Measurements from ENCODE around the gene ICE1.
A peak's percentile ranks its signal among the peaks of the same experiment; 100 is the strongest.
"Not testable (repeated sequence)": the region's sequence is repeated elsewhere in the genome, so short reads cannot be mapped to it uniquely, and the experiment has no call there.

The ICE1 gene

GRCh38 chr5:5421961-5422818 lies at the start of gene ICE1:
Gene ICE1 (plus strand): TSS chr5:5422677. CDS start chr5:5422916, 239 bp downstream.
- peak; percentile 91 for DNase-seq (ENCODE audit: low spot score)

- DNase-seq (ENCODE audit: low spot score) = no peak
Measured at GRCh38 chr5:5372930-5373329, 49.5 kb upstream of the ICE1 start.

GRCh38 chr5:5373351-5373989 lies 49.0 kb upstream of the ICE1 start:
- no peak for DNase-seq (ENCODE audit: low spot score)

GRCh38 chr5:5374009-5374715 lies 48.3 kb upstream of the ICE1 start:
- no peak for DNase-seq (ENCODE audit: low spot score)

- no peak for DNase-seq (ENCODE audit: low spot score)
Measured at GRCh38 chr5:5377780-5378179, 44.7 kb upstream of the ICE1 start.

GRCh38 chr5:5378531-5378930 lies 43.9 kb upstream of the ICE1 start:
- DNase-seq (ENCODE audit: low spot score) = no peak

GRCh38 chr5:5380298-5380697 lies 42.2 kb upstream of the ICE1 start:
- no peak for DNase-seq (ENCODE audit: low spot score)

GRCh38 chr5:5381310-5381913 lies 41.1 kb upstream of the ICE1 start:
- DNase-seq (ENCODE audit: low spot score) = no peak

- DNase-seq (ENCODE audit: low spot score) = no peak
Measured at GRCh38 chr5:5383461-5383860, 39.0 kb upstream of the ICE1 start.

- DNase-seq (ENCODE audit: low spot score) = no peak
Measured at GRCh38 chr5:5384660-5385330, 37.7 kb upstream of the ICE1 start.

GRCh38 chr5:5385331-5385662 lies 37.2 kb upstream of the ICE1 start:
- DNase-seq (ENCODE audit: low spot score) = no peak

GRCh38 chr5:5386329-5386728 lies 36.1 kb upstream of the ICE1 start:
- no peak for DNase-seq (ENCODE audit: low spot score)

- no peak for DNase-seq (ENCODE audit: low spot score)
Measured at GRCh38 chr5:5387192-5387591, 35.3 kb upstream of the ICE1 start.

GRCh38 chr5:5387777-5388176 lies 34.7 kb upstream of the ICE1 start:
- no peak for DNase-seq (ENCODE audit: low spot score)

- DNase-seq (ENCODE audit: low spot score) = not testable (repeated sequence)
Measured at GRCh38 chr5:5390121-5390869, 32.2 kb upstream of the ICE1 start.

GRCh38 chr5:5392504-5392903 lies 30.0 kb upstream of the ICE1 start:
- DNase-seq (ENCODE audit: low spot score) = not testable (repeated sequence)

- DNase-seq (ENCODE audit: low spot score) = not testable (repeated sequence)
Measured at GRCh38 chr5:5394384-5394986, 28.0 kb upstream of the ICE1 start.

- not testable (repeated sequence) for DNase-seq (ENCODE audit: low spot score)
Measured at GRCh38 chr5:5395093-5395492, 27.4 kb upstream of the ICE1 start.

GRCh38 chr5:5398071-5398470 lies 24.4 kb upstream of the ICE1 start:
- no peak for DNase-seq (ENCODE audit: low spot score)

- no peak for DNase-seq (ENCODE audit: low spot score)
Measured at GRCh38 chr5:5401095-5401494, 21.4 kb upstream of the ICE1 start.

- no peak for DNase-seq (ENCODE audit: low spot score)
Measured at GRCh38 chr5:5403741-5404140, 18.7 kb upstream of the ICE1 start.
